KOPT-K1 (cell line): Measurements from ENCODE around the gene RIMBP2.

ENCODE experiments used
- H3K27ac ChIP-seq: fragments of 200-600 bp; sonication (generic); 2 replicates; pipeline ENCODE4 v1.5.1; 2016; ENCODE audit warnings: antibody characterized with exemption, mild to moderate bottlenecking, low read depth, low read length; ENCODE audit not compliant: poor library complexity, severe bottlenecking
- H3K36me3 ChIP-seq: fragments of 200-600 bp; sonication (generic); 2 replicates; pipeline ENCODE4 v1.5.1; 2017; ENCODE audit warnings: antibody characterized with exemption, mild to moderate bottlenecking, low read length, moderate library complexity; ENCODE audit not compliant: insufficient read depth
- H3K9me3 ChIP-seq: fragments of 200-600 bp; sonication (generic); 2 replicates; pipeline ENCODE4 v1.5.1; 2017; ENCODE audit warnings: antibody characterized with exemption, low read length, mild to moderate bottlenecking; ENCODE audit not compliant: insufficient read depth, poor library complexity, severe bottlenecking

Gene RIMBP2

GRCh38 chr12:130429656-130430505 lies 286.2 kb downstream of the RIMBP2 start:
- Histone ChIP-seq H3K9me3 (no peaks in the 10 kb centered on the region), H3K27ac (no peak overlapping the region), H3K36me3 (no peaks in the 10 kb centered on the region)

- Histone ChIP-seq H3K9me3 (no peaks in the 10 kb centered on the region), H3K27ac (no peak overlapping the region), H3K36me3 (no peaks in the 10 kb centered on the region)
Observed at GRCh38 chr12:130428116-130428515, 288.0 kb downstream of the RIMBP2 start.

GRCh38 chr12:130427381-130427887 lies 288.7 kb downstream of the RIMBP2 start:
- Histone ChIP-seq H3K27ac (no peak overlapping the region), H3K9me3 (no peaks in the 10 kb centered on the region), H3K36me3 (no peaks in the 10 kb centered on the region)

GRCh38 chr12:130425698-130426245 lies 290.3 kb downstream of the RIMBP2 start:
- H3K27ac ChIP-seq, result no peak overlapping the region
- H3K36me3 ChIP-seq, result no peaks in the 10 kb centered on the region
- H3K9me3 ChIP-seq, result no peaks in the 10 kb centered on the region

GRCh38 chr12:130424858-130425697 lies 291.0 kb downstream of the RIMBP2 start:
- H3K9me3 ChIP-seq, result no peaks in the 10 kb centered on the region
- H3K36me3 ChIP-seq, result no peaks in the 10 kb centered on the region
- H3K27ac ChIP-seq, result no peak overlapping the region

GRCh38 chr12:130423991-130424857 lies 291.9 kb downstream of the RIMBP2 start:
- H3K9me3 ChIP-seq, result no peaks in the 10 kb centered on the region
- H3K27ac ChIP-seq, result no peak overlapping the region
- H3K36me3 ChIP-seq, result no peaks in the 10 kb centered on the region

- H3K9me3 ChIP-seq, result no peaks in the 10 kb centered on the region
- H3K36me3 ChIP-seq, result no peaks in the 10 kb centered on the region
- no peak overlapping the region for H3K27ac ChIP-seq
Observed at GRCh38 chr12:130423136-130423535, 293.0 kb downstream of the RIMBP2 start.

GRCh38 chr12:130422676-130423075 lies 293.4 kb downstream of the RIMBP2 start:
- no peak overlapping the region for H3K27ac ChIP-seq
- H3K9me3 ChIP-seq, result no peaks in the 10 kb centered on the region
- H3K36me3 ChIP-seq, result no peaks in the 10 kb centered on the region

GRCh38 chr12:130421896-130422295 lies 294.2 kb downstream of the RIMBP2 start:
- H3K27ac ChIP-seq, result no peak overlapping the region
- H3K36me3 ChIP-seq, result no peaks in the 10 kb centered on the region
- H3K9me3 ChIP-seq, result no peaks in the 10 kb centered on the region

- Histone ChIP-seq H3K36me3 (no peaks in the 10 kb centered on the region), H3K9me3 (no peaks in the 10 kb centered on the region), H3K27ac (no peak overlapping the region)
Observed at GRCh38 chr12:130420071-130420470, 296.0 kb downstream of the RIMBP2 start.

- H3K27ac ChIP-seq, result no peak overlapping the region
Observed at GRCh38 chr12:130419116-130419515, 297.0 kb downstream of the RIMBP2 start.

GRCh38 chr12:130418251-130418650 lies 297.8 kb downstream of the RIMBP2 start:
- Histone ChIP-seq H3K9me3 (no peaks in the 10 kb centered on the region), H3K27ac (no peak overlapping the region), H3K36me3 (no peaks in the 10 kb centered on the region)

More at GRCh38 chr12:130419116-130419515, 297.0 kb downstream of the RIMBP2 start:
- Histone ChIP-seq H3K9me3 (no peaks in the 10 kb centered on the region), H3K36me3 (no peaks in the 10 kb centered on the region)

- Histone ChIP-seq H3K9me3 (no peaks in the 10 kb centered on the region), H3K27ac (no peak overlapping the region), H3K36me3 (no peaks in the 10 kb centered on the region)
Observed at GRCh38 chr12:130414381-130414780, 301.7 kb downstream of the RIMBP2 start.

GRCh38 chr12:130413909-130414308 lies 302.2 kb downstream of the RIMBP2 start:
- H3K36me3 ChIP-seq, result no peaks in the 10 kb centered on the region
- H3K9me3 ChIP-seq, result no peaks in the 10 kb centered on the region
- H3K27ac ChIP-seq, result no peak overlapping the region
